Activated B cell treated with CpG ODN at 0.5 μM for 24 hours (primary cell): ENCODE results near the gene MYPN. TPM values are rescaled to one million over a fixed set of nuclear protein-coding genes. Genes with fewer than 3 reads are reported as not detected.

ENCODE experiments used
- ATAC-seq: fragments of 200-7000 bp; cut with Tn5 transposase; one replicate; pipeline ENCODE4 v1.10.0; 2021; ENCODE audit warnings: low read depth, mild to moderate bottlenecking, moderate library complexity
- CTCF ChIA-PET: fragments of 350-600 bp; sonication (Branson Sonifier 250); formaldehyde crosslinking; loops from one replicate; lab custom pipeline; 2021; ENCODE audit warnings: antibody characterized with exemption; lab: Charles Lee
- POLR2A ChIA-PET: fragments of 350-600 bp; sonication (Branson Sonifier 250); formaldehyde crosslinking; loops from one replicate; lab custom pipeline; 2021; ENCODE audit warnings: antibody characterized with exemption; lab: Charles Lee
- DNase-seq: peaks from one replicate; pipeline ENCODE4 v3.0.0; 2022
- H3K27ac Mint-ChIP-seq: one replicate; pipeline ENCODE4 v1.8.0; 2020; ENCODE audit warnings: mixed read lengths
- H3K27me3 Mint-ChIP-seq: one replicate; pipeline ENCODE4 v1.8.0; 2021; ENCODE audit warnings: mixed read lengths
- H3K36me3 Mint-ChIP-seq: one replicate; pipeline ENCODE4 v1.8.0; 2021; ENCODE audit warnings: low read depth, mixed read lengths
- H3K4me1 Mint-ChIP-seq: one replicate; pipeline ENCODE4 v1.8.0; 2021; ENCODE audit warnings: mixed read lengths
- H3K4me3 Mint-ChIP-seq: one replicate; pipeline ENCODE4 v1.8.0; 2020; ENCODE audit warnings: mild to moderate bottlenecking, mixed read lengths
- H3K9me3 Mint-ChIP-seq: one replicate; pipeline ENCODE4 v1.8.0; 2020; ENCODE audit warnings: mixed read lengths
- CTCF ChIP-seq: fragments of 200-600 bp; IDR thresholded peaks from one replicate; pipeline ENCODE4 v1.8.0; 2022; ENCODE audit warnings: antibody characterized with exemption, mild to moderate bottlenecking
- intact Hi-C: fragments of 100-400 bp; cut with micrococcal nuclease; formaldehyde crosslinking; loops from one replicate; pipeline ENCODE4 v1.15.1; 2024
- total RNA-seq: library from RNA; stranded (reverse); gene quantifications from 2 replicates; pipeline ENCODE4 v1.2.3, GENCODE V29; 2022

MYPN gene
- total RNA-seq, 1 donor from 2014 or later: not detected

- Mint-ChIP-seq H3K36me3 (no peaks in the 10 kb centered on the region), H3K4me3 (no peak overlapping the region), H3K27ac (no peak overlapping the region), H3K27me3 (peaks cover 6% of the 10 kb centered on the region), H3K4me1 (no peaks in the 10 kb centered on the region), H3K9me3 (no peaks in the 10 kb centered on the region)
- no peak for DNase-seq
- ATAC-seq: no peak
- intact Hi-C loops: no loop called here
- POLR2A ChIA-PET: no interaction called here
- CTCF ChIA-PET: no interaction called here
- no peak for TF ChIP-seq CTCF
These were observed 2.3 kb downstream of the MYPN start for GRCh38 chr10:68111584-68111983.

GRCh38 chr10:68112837-68113236 is 3.5 kb downstream of the MYPN start:
- no peaks in the 10 kb centered on the region for H3K4me1 Mint-ChIP-seq
- H3K36me3 Mint-ChIP-seq: no peaks in the 10 kb centered on the region
- no peaks in the 10 kb centered on the region for H3K9me3 Mint-ChIP-seq
- TF ChIP-seq CTCF: no peak
- ChIA-PET POLR2A (no interaction called here), CTCF (no interaction called here)
- ATAC-seq (no peak), DNase-seq (no peak)
- no peak overlapping the region for H3K27ac Mint-ChIP-seq
- intact Hi-C loops: no loop called here
- no peak overlapping the region for H3K4me3 Mint-ChIP-seq
- peaks cover 6% of the 10 kb centered on the region for H3K27me3 Mint-ChIP-seq

GRCh38 chr10:68118657-68119056 is 9.4 kb downstream of the MYPN start:
- ChIA-PET POLR2A (no interaction called here), CTCF (no interaction called here)
- no peak overlapping the region for H3K4me3 Mint-ChIP-seq
- no peak for DNase-seq
- intact Hi-C loops: no loop called here
- no peak for TF ChIP-seq CTCF
- no peak overlapping the region for H3K27ac Mint-ChIP-seq
- ATAC-seq: no peak
- no peaks in the 10 kb centered on the region for H3K4me1 Mint-ChIP-seq
- no peaks in the 10 kb centered on the region for H3K36me3 Mint-ChIP-seq
- H3K9me3 Mint-ChIP-seq: no peaks in the 10 kb centered on the region
- H3K27me3 Mint-ChIP-seq: peaks cover 2% of the 10 kb centered on the region

GRCh38 chr10:68121020-68121743 is 11.9 kb downstream of the MYPN start:
- H3K36me3 Mint-ChIP-seq: no peaks in the 10 kb centered on the region
- no peaks in the 10 kb centered on the region for H3K9me3 Mint-ChIP-seq
- no peak overlapping the region for H3K4me3 Mint-ChIP-seq
- no peaks in the 10 kb centered on the region for H3K4me1 Mint-ChIP-seq
- DNase-seq: no peak
- no peak for TF ChIP-seq CTCF
- POLR2A ChIA-PET: interaction anchor here (0.6 kb wide), 1 partner anchor 211 kb away, joined by 3 read pairs; the partner anchor contains the start of gene HNRNPH3
- CTCF ChIA-PET: interaction anchor here (1.3 kb wide), 1 partner anchor 34 kb away, joined by 3 read pairs; no protein-coding TSS in a partner anchor
- ATAC-seq: no peak
- no peak overlapping the region for H3K27ac Mint-ChIP-seq
- intact Hi-C loops: no loop called here
- H3K27me3 Mint-ChIP-seq: peaks cover 2% of the 10 kb centered on the region

- Mint-ChIP-seq H3K4me3 (no peak overlapping the region), H3K4me1 (no peaks in the 10 kb centered on the region)
- no peak for ATAC-seq
These were observed 12.6 kb downstream of the MYPN start for GRCh38 chr10:68121852-68122251.

More at GRCh38 chr10:68121852-68122251, 12.6 kb downstream of the MYPN start:
- no peak for DNase-seq
- H3K9me3 Mint-ChIP-seq: no peaks in the 10 kb centered on the region
- TF ChIP-seq CTCF: no peak
- POLR2A ChIA-PET: interaction anchor here (0.6 kb wide), 1 partner anchor 210 kb away, joined by 3 read pairs; the partner anchor contains the start of gene HNRNPH3
- H3K27ac Mint-ChIP-seq: no peak overlapping the region
- intact Hi-C loops: no loop called here
- CTCF ChIA-PET: interaction anchor here (1.3 kb wide), 1 partner anchor 34 kb away, joined by 3 read pairs; no protein-coding TSS in a partner anchor
- peaks cover 2% of the 10 kb centered on the region for H3K27me3 Mint-ChIP-seq
- no peaks in the 10 kb centered on the region for H3K36me3 Mint-ChIP-seq
